ENCODE measurements around the gene NPNT. TPM values are rescaled to one million over a fixed set of nuclear protein-coding genes. Genes with fewer than 3 reads are reported as not detected.

Gene NPNT
- total RNA-seq, 1 donor from 2014 or later = 11.0 TPM

DNA sequence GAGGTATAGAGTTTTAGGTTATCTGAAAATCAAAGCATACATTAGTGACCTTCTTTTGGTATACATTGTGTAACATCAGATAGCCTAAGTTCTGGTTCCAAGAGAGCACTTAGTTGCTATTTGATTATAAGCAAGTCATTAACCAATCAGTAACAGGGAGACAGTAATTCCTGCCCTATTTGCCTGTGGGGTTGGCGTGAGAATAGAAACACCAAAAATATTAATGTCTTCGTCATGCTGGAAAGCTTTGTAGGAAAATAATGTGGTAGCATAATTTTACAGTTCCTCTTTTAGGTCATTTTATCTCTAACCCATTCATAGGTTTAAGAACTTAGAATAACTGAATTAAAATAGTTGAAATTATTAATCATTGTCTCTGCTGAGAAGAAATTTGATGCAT lies 37.8 kb downstream of the NPNT start:
- no peaks in the 10 kb centered on the region for H3K27me3 ChIP-seq
- no peak for DNase-seq (ENCODE audit: extremely low spot score in 2 of 2)

DNA sequence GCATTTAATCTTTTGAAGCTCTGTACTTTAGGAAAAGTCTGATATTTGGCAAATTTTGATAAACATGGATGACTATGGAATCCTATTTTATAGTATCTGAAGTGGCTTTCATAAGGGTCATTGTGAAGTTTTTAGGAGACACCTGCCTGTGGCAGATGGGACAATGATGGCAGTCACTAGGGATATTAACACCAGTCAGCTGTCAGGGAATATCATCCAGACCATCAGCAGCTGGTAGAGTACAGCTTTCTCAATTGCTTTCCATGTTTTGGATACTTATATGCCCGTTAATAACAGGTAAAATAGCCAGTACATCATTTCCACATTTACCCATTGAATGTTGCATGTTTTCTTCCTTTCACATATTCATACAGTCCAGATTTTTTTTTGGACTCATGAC lies 39.1 kb downstream of the NPNT start:
- Histone ChIP-seq H3K4me1 (no peaks in the 10 kb centered on the region), H3K27ac (no peak overlapping the region), H3K36me3 (no peaks in the 10 kb centered on the region), H3K4me3 (no peak overlapping the region), H3K9me3 (no peaks in the 10 kb centered on the region), H3K27me3 (no peaks in the 10 kb centered on the region)
- intact Hi-C loops (cut with DNase I) = no loop called here
- no peak for DNase-seq (ENCODE audit: extremely low spot score in 2 of 2)
- TF ChIP-seq POLR2A (IDR thresholded peaks at IDR 0.05) (no peak), POLR2AphosphoS5 (IDR thresholded peaks at IDR 0.05; ENCODE audit: insufficient read depth in 1 of 2, low read depth in 1 of 2) (no peak)
- TF ChIP-seq, protein P1, sequence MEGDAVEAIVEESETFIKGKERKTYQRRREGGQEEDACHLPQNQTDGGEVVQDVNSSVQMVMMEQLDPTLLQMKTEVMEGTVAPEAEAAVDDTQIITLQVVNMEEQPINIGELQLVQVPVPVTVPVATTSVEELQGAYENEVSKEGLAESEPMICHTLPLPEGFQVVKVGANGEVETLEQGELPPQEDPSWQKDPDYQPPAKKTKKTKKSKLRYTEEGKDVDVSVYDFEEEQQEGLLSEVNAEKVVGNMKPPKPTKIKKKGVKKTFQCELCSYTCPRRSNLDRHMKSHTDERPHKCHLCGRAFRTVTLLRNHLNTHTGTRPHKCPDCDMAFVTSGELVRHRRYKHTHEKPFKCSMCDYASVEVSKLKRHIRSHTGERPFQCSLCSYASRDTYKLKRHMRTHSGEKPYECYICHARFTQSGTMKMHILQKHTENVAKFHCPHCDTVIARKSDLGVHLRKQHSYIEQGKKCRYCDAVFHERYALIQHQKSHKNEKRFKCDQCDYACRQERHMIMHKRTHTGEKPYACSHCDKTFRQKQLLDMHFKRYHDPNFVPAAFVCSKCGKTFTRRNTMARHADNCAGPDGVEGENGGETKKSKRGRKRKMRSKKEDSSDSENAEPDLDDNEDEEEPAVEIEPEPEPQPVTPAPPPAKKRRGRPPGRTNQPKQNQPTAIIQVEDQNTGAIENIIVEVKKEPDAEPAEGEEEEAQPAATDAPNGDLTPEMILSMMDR (IDR thresholded peaks at IDR 0.05) = no peak

More for the DNA sequence above, 37.8 kb downstream of the NPNT start:
- no peak overlapping the region for H3K27ac ChIP-seq
- intact Hi-C loops (cut with DNase I) = no loop called here
- no peaks in the 10 kb centered on the region for H3K9me3 ChIP-seq
- no peaks in the 10 kb centered on the region for H3K4me1 ChIP-seq
- no peaks in the 10 kb centered on the region for H3K36me3 ChIP-seq
- H3K4me3 ChIP-seq = no peak overlapping the region
- TF ChIP-seq, protein P1 (IDR thresholded peaks at IDR 0.05) = no peak
- no peak for TF ChIP-seq POLR2AphosphoS5 (IDR thresholded peaks at IDR 0.05; ENCODE audit: insufficient read depth in 1 of 2, low read depth in 1 of 2)
- no peak for TF ChIP-seq POLR2A (IDR thresholded peaks at IDR 0.05)

DNA sequence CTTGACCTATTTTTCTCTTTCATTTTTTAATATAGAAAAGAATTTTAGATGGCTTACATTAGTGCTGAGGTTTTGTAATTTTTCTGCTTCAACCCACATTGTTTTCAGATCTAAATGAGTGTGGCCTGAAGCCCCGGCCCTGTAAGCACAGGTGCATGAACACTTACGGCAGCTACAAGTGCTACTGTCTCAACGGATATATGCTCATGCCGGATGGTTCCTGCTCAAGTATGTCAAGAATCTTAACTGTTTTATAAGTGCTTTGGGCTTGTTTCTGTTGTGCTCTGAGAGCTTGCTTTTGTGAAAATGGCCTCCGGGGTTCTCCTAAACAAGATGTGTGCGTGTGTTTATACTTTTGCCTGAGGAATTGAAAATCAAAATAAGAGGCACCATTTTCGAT lies 41.6 kb downstream of the NPNT start:
- TF ChIP-seq POLR2AphosphoS5 (IDR thresholded peaks at IDR 0.05; ENCODE audit: insufficient read depth in 1 of 2, low read depth in 1 of 2) = no peak
- TF ChIP-seq, protein P1 (IDR thresholded peaks at IDR 0.05) = no peak
- TF ChIP-seq POLR2A (IDR thresholded peaks at IDR 0.05) = no peak
- no peak overlapping the region for H3K27ac ChIP-seq
- intact Hi-C loops (cut with DNase I) = no loop called here
- H3K4me3 ChIP-seq = no peak overlapping the region
- H3K9me3 ChIP-seq = no peaks in the 10 kb centered on the region
- H3K4me1 ChIP-seq = no peaks in the 10 kb centered on the region
- H3K27me3 ChIP-seq = no peaks in the 10 kb centered on the region
- DNase-seq (ENCODE audit: extremely low spot score in 2 of 2) = no peak
- no peaks in the 10 kb centered on the region for H3K36me3 ChIP-seq

DNA sequence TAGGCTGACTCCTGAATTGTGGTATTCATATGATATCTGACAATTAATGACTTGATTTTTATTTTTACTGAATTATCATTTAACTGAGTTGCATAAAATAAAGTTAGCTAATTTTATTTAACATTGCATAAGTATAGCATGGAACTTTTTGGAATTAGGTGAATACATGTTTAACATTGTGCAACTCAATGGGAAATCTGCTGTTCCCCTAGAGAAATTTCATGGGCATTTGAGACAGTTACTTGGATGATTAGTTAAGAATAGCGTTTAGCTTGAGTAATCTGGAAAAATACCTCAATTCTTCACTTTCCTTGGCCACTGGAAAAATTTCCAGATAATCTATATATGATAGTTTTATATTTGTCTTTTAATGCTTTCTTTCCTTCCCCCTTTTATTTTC lies 42.5 kb downstream of the NPNT start:
- H3K27me3 ChIP-seq = no peaks in the 10 kb centered on the region
- H3K4me3 ChIP-seq = no peak overlapping the region
- H3K4me1 ChIP-seq = no peaks in the 10 kb centered on the region
- TF ChIP-seq POLR2A (IDR thresholded peaks at IDR 0.05) (no peak), POLR2AphosphoS5 (IDR thresholded peaks at IDR 0.05; ENCODE audit: insufficient read depth in 1 of 2, low read depth in 1 of 2) (no peak)
- TF ChIP-seq, protein P1 (IDR thresholded peaks at IDR 0.05) = no peak
- H3K9me3 ChIP-seq = no peaks in the 10 kb centered on the region
- no peaks in the 10 kb centered on the region for H3K36me3 ChIP-seq
- DNase-seq (ENCODE audit: extremely low spot score in 2 of 2) = no peak
- no peak overlapping the region for H3K27ac ChIP-seq
- intact Hi-C loops (cut with DNase I) = no loop called here

DNA sequence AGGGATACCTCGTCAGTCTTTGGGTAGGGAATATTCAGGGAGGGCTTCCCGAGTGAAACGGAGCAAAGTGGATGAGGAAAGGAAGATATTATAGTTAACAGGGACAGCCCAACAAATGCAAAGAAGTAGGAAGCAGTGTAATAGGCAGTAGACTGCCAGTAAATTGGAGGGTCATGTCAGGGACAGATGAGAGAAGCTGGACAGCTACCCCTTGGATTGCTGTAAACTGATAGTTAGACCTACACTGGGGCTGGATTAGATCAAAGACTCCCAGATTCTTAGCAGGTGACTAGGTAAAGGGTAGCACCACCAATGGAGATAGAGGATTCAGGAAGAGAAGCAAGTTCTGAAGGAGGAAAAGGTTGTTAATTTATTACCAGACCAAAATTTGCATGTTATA lies 48.0 kb downstream of the NPNT start:
- Histone ChIP-seq H3K4me1 (no peaks in the 10 kb centered on the region), H3K27ac (no peak overlapping the region), H3K36me3 (no peaks in the 10 kb centered on the region), H3K4me3 (no peak overlapping the region), H3K27me3 (no peaks in the 10 kb centered on the region), H3K9me3 (no peaks in the 10 kb centered on the region)
- no peak for DNase-seq (ENCODE audit: extremely low spot score in 2 of 2)
- intact Hi-C loops (cut with DNase I) = no loop called here
- TF ChIP-seq POLR2A (IDR thresholded peaks at IDR 0.05) (no peak), POLR2AphosphoS5 (IDR thresholded peaks at IDR 0.05; ENCODE audit: insufficient read depth in 1 of 2, low read depth in 1 of 2) (no peak)
- TF ChIP-seq, protein P1 (IDR thresholded peaks at IDR 0.05) = no peak

Measured in vagina (tissue), 2 donors.